H1 (cell line): ENCODE results near the gene LPO. TPM values are rescaled to one million over a fixed set of nuclear protein-coding genes. Genes with fewer than 3 reads are reported as not detected.
A peak's percentile ranks its signal among the peaks of the same experiment; 100 is the strongest.

ENCODE experiments used
- CTCF ChIA-PET: fragments of 300-600 bp; sonication (Branson Sonifier 250); formaldehyde crosslinking; loops from one replicate; lab custom pipeline; 2021; ENCODE audit not compliant: partially characterized antibody; lab: Charles Lee
- POLR2A ChIA-PET: fragments of 300-600 bp; sonication (Branson Sonifier 250); formaldehyde crosslinking; loops from one replicate; lab custom pipeline; 2021; ENCODE audit warnings: inconsistent platforms; ENCODE audit not compliant: partially characterized antibody; lab: Charles Lee
- DNase-seq, 2 experiments: peaks; one replicate each; pipeline versions ENCODE4 v3.0.0 to v3.0.0-alpha.2; 2010 to 2022; ENCODE audit warnings: low spot score in 2 of 2, low read depth in 1 of 2, mixed read lengths in 1 of 2
- FAIRE-seq: peaks from 2 replicates; lab custom pipeline; 2011; peaks lifted over from hg19 to GRCh38; lab: Jason Lieb, UNC
- H2AFZ ChIP-seq: 2 replicates; pipeline ENCODE4 v1.8.1; 2012; ENCODE audit warnings: low read length, inconsistent platforms
- H2AK5ac ChIP-seq: 2 replicates; pipeline ENCODE4 v1.6.1; 2013; ENCODE audit warnings: low read depth, low read length
- H2BK120ac ChIP-seq: replicated peaks from 2 replicates; pipeline ENCODE3; 2013; ENCODE audit warnings: low read depth, low read length, inconsistent platforms
- H2BK12ac ChIP-seq: 2 replicates; pipeline ENCODE4 v1.6.1; 2013; ENCODE audit warnings: low read depth, low read length
- H2BK15ac ChIP-seq: 2 replicates; pipeline ENCODE4 v1.6.1; 2013; ENCODE audit warnings: low read length
- H2BK20ac ChIP-seq: 2 replicates; pipeline ENCODE4 v1.6.1; 2013; ENCODE audit warnings: low read length
- H2BK5ac ChIP-seq: 2 replicates; pipeline ENCODE4 v1.6.1; 2013; ENCODE audit warnings: low read depth, low read length
- H3K14ac ChIP-seq: 2 replicates; pipeline ENCODE4 v1.6.1; 2013; ENCODE audit warnings: inconsistent platforms; ENCODE audit not compliant: insufficient read length
- H3K18ac ChIP-seq: 2 replicates; pipeline ENCODE4 v1.6.1; 2013; ENCODE audit warnings: low read length; ENCODE audit errors: extremely low read depth
- H3K23ac ChIP-seq: 2 replicates; pipeline ENCODE4 v1.6.1; 2013; ENCODE audit warnings: inconsistent platforms; ENCODE audit not compliant: insufficient read length
- H3K23me2 ChIP-seq: 2 replicates; pipeline ENCODE4 v1.6.1; 2013; ENCODE audit warnings: low read depth, low read length
- H3K27ac ChIP-seq: 2 replicates; pipeline ENCODE4 v1.6.1; 2011; ENCODE audit warnings: low read depth, low read length, inconsistent platforms
- H3K27me3 ChIP-seq, 4 experiments: replicated peaks in 1 of 4; 1 replicate in 1 of 4; 2 replicates in 3 of 4; pipeline versions ENCODE4 v1.6.1 to v1.8.1; 2011 to 2013; ENCODE audit warnings: low read length in 3 of 4, mild to moderate bottlenecking in 3 of 4, inconsistent platforms in 2 of 4, mixed read lengths in 2 of 4, moderate library complexity in 1 of 4; ENCODE audit not compliant: control insufficient read depth in 3 of 4, insufficient read depth in 3 of 4; ENCODE audit errors: extremely low read depth in 1 of 4
- H3K36me3 ChIP-seq, 4 experiments: 2 replicates each; pipeline versions ENCODE4 v1.6.1 to v1.8.1; 2011 to 2013; ENCODE audit warnings: mild to moderate bottlenecking in 4 of 4, low read length in 3 of 4, moderate library complexity in 2 of 4, control low read depth in 1 of 4, inconsistent platforms in 1 of 4; ENCODE audit not compliant: insufficient read depth in 4 of 4, control insufficient read depth in 2 of 4
- H3K4ac ChIP-seq: replicated peaks from 2 replicates; pipeline ENCODE3; 2013; ENCODE audit warnings: low read length, low read depth, mixed read lengths, inconsistent platforms; ENCODE audit not compliant: insufficient read length
- H3K4me1 ChIP-seq, 4 experiments: replicated peaks in 1 of 4; 1 replicate in 1 of 4; 2 replicates in 3 of 4; pipeline versions ENCODE4 v1.6.1 to v1.8.1; 2011 to 2013; ENCODE audit warnings: low read length in 3 of 4, inconsistent platforms in 2 of 4, mixed read lengths in 1 of 4; ENCODE audit not compliant: insufficient read depth in 4 of 4, control insufficient read depth in 3 of 4
- H3K4me2 ChIP-seq, 2 experiments: 2 replicates each; pipeline versions ENCODE4 v1.6.1 to v1.8.1; 2011 to 2013; ENCODE audit warnings: low read depth in 2 of 2, low read length in 2 of 2, control low read depth in 1 of 2, inconsistent platforms in 1 of 2, mild to moderate bottlenecking in 1 of 2; ENCODE audit not compliant: insufficient read depth in 1 of 2
- H3K4me3 ChIP-seq, 4 experiments: fragments of 200-600, 300-600 bp in 1 of 4; sonication (generic), shearing (Covaris generic), sonication (Bioruptor Twin) in 1 of 4; 2 replicates each; pipeline versions ENCODE4 v1.5.1 to v1.8.1; 2011 to 2016; ENCODE audit warnings: low read length in 4 of 4, low read depth in 3 of 4, control low read depth in 2 of 4, inconsistent platforms in 2 of 4, mild to moderate bottlenecking in 2 of 4, mixed read lengths in 1 of 4, moderate library complexity in 1 of 4; ENCODE audit not compliant: insufficient read depth in 2 of 4; ENCODE audit errors: extremely low read depth in 1 of 4
- H3K56ac ChIP-seq: replicated peaks from 2 replicates; pipeline ENCODE3; 2013; ENCODE audit warnings: low read depth, mild to moderate bottlenecking, mixed read lengths, low read length, inconsistent platforms; ENCODE audit not compliant: insufficient read length
- H3K79me1 ChIP-seq: 2 replicates; pipeline ENCODE4 v1.6.1; 2013; ENCODE audit warnings: low read depth, low read length, control low read depth
- H3K79me2 ChIP-seq, 2 experiments: 2 replicates each; pipeline versions ENCODE4 v1.6.1 to v1.8.1; 2012 to 2013; ENCODE audit warnings: low read length in 2 of 2, mild to moderate bottlenecking in 2 of 2, inconsistent platforms in 1 of 2; ENCODE audit not compliant: insufficient read depth in 2 of 2, control insufficient read depth in 1 of 2
- H3K9ac ChIP-seq, 4 experiments: replicated peaks in 1 of 4; 1 replicate in 1 of 4; 2 replicates in 3 of 4; pipeline versions ENCODE4 v1.6.1 to v1.8.1; 2011 to 2013; ENCODE audit warnings: low read depth in 3 of 4, low read length in 3 of 4, control low read depth in 2 of 4, mild to moderate bottlenecking in 2 of 4, moderate library complexity in 2 of 4, inconsistent platforms in 1 of 4; ENCODE audit errors: extremely low read depth in 1 of 4
- H3K9me3 ChIP-seq, 2 experiments: 2 replicates each; pipeline versions ENCODE4 v1.6.1 to v1.8.1; 2012 to 2013; ENCODE audit warnings: mild to moderate bottlenecking in 2 of 2, moderate library complexity in 2 of 2, control low read depth in 1 of 2, inconsistent platforms in 1 of 2, low read depth in 1 of 2, low read length in 1 of 2, mixed read lengths in 1 of 2; ENCODE audit not compliant: insufficient read depth in 2 of 2
- H4K20me1 ChIP-seq, 2 experiments: replicated peaks in 1 of 2; 2 replicates each; pipeline versions ENCODE3 to v1.8.1; 2011 to 2013; ENCODE audit warnings: inconsistent platforms in 2 of 2, low read length in 2 of 2, mild to moderate bottlenecking in 1 of 2; ENCODE audit not compliant: insufficient read depth in 2 of 2, control insufficient read depth in 1 of 2
- H4K5ac ChIP-seq: 2 replicates; pipeline ENCODE4 v1.6.1; 2013; ENCODE audit warnings: low read length, low read depth, mixed read lengths, inconsistent platforms; ENCODE audit not compliant: insufficient read length
- H4K8ac ChIP-seq: 2 replicates; pipeline ENCODE4 v1.8.0; 2013; ENCODE audit warnings: mild to moderate bottlenecking, moderate library complexity, low read length, inconsistent platforms; ENCODE audit not compliant: insufficient read depth; ENCODE audit errors: extremely low read depth
- H4K91ac ChIP-seq: replicated peaks from 2 replicates; pipeline ENCODE3; 2013; ENCODE audit warnings: low read length, mixed read lengths, inconsistent platforms; ENCODE audit not compliant: insufficient read length
- BACH1 ChIP-seq: IDR thresholded peaks from 2 replicates; pipeline ENCODE4 v1.6.1; 2012; ENCODE audit warnings: low read length, improper control_type of control experiment
- CTBP2 ChIP-seq: IDR thresholded peaks from 2 replicates; pipeline ENCODE4 v1.7.0; 2011; ENCODE audit warnings: borderline replicate concordance, mild to moderate bottlenecking, moderate library complexity, mixed read lengths, low read length; ENCODE audit not compliant: insufficient read depth, insufficient read length
- GABPA ChIP-seq: IDR thresholded peaks from 2 replicates; pipeline ENCODE4 v1.6.1; 2011; ENCODE audit warnings: mild to moderate bottlenecking, low read length, moderate library complexity, borderline replicate concordance; ENCODE audit not compliant: insufficient read depth
- MAFK ChIP-seq: IDR thresholded peaks from 2 replicates; pipeline ENCODE4 v1.6.1; 2012; ENCODE audit warnings: low read depth, mild to moderate bottlenecking, improper control_type of control experiment, low read length
- POU5F1 ChIP-seq: IDR thresholded peaks from 2 replicates; pipeline ENCODE4 v1.6.1; 2011; ENCODE audit warnings: low read depth, mild to moderate bottlenecking, low read length, moderate library complexity
- SAP30 ChIP-seq: fragments of 300-600 bp; sonication (generic); IDR thresholded peaks from 2 replicates; pipeline ENCODE4 v1.7.1; 2012; ENCODE audit warnings: low read length, moderate library complexity, mild to moderate bottlenecking, inconsistent platforms; ENCODE audit not compliant: insufficient read depth, insufficient replicate concordance
- SIX5 ChIP-seq: IDR thresholded peaks from 2 replicates; pipeline ENCODE4 v1.6.1; 2011; ENCODE audit warnings: mild to moderate bottlenecking, low read depth, low read length
- TBP ChIP-seq: IDR thresholded peaks from 2 replicates; pipeline ENCODE4 v1.6.1; 2011; ENCODE audit warnings: low read depth, low read length, improper control_type of control experiment
- WGBS, 2 experiments: shearing (Covaris generic) in 1 of 2; methylation state at CpG; one replicate each; pipeline versions ENCODE4 v1.1.6 to v1.1.7; 2013 to 2015; ENCODE audit warnings: low lambda C conversion rate in 2 of 2, mixed read lengths in 2 of 2, inconsistent platforms in 1 of 2, low coverage in 1 of 2, missing lambda C conversion rate in 1 of 2; ENCODE audit not compliant: insufficient replicate concordance in 2 of 2, insufficient coverage in 1 of 2, insufficient read length in 1 of 2; ENCODE audit errors: extremely low coverage in 1 of 2, missing lambda C conversion rate in 1 of 2; 5-methylcytosine and 5-hydroxymethylcytosine counted together
- polyA plus RNA-seq, 7 experiments: library from polyadenylated mRNA; depleted of rRNA in 3 of 7; stranded (reverse) in 5 of 7; unstranded in 2 of 7; fragments of >200 nt in 5 of 7; fragments of 200-250 nt in 2 of 7; gene quantifications; 1 replicate in 5 of 7; 2 replicates in 1 of 7; 4 replicates in 1 of 7; pipeline versions ENCODE4 v1.2.1 to v1.2.3, GENCODE V29; 2011 to 2013; ENCODE audit warnings: missing spikeins in 2 of 7, mixed read lengths in 2 of 7
- total RNA-seq: library from RNA; stranded (reverse); fragmentation: NEBNext Ultra II Directional; extraction: Animal tissue kit (Norgen Biotek cat#: 25700); gene quantifications from 2 replicates; pipeline ENCODE4 v1.2.1, GENCODE V29; 2021
- TF ChIP-seq, protein P1 (sequence below), 3 experiments: IDR thresholded peaks; 1 replicate in 2 of 3; 2 replicates in 1 of 3; pipeline versions ENCODE4 v1.5.1 to v1.6.1; 2011; ENCODE audit warnings: low read length in 3 of 3, mild to moderate bottlenecking in 3 of 3, inconsistent platforms in 2 of 3, low read depth in 1 of 3, moderate library complexity in 1 of 3; ENCODE audit not compliant: insufficient read depth in 1 of 3; ENCODE audit errors: control extremely low read depth in 1 of 3

The LPO gene
- total and polyA plus RNA-seq, 2 of the 8 experiments (the other 6 are each of a cell fraction or from before 2014, with no cell fraction given), result 0.38 to 0.52 TPM

DNA sequence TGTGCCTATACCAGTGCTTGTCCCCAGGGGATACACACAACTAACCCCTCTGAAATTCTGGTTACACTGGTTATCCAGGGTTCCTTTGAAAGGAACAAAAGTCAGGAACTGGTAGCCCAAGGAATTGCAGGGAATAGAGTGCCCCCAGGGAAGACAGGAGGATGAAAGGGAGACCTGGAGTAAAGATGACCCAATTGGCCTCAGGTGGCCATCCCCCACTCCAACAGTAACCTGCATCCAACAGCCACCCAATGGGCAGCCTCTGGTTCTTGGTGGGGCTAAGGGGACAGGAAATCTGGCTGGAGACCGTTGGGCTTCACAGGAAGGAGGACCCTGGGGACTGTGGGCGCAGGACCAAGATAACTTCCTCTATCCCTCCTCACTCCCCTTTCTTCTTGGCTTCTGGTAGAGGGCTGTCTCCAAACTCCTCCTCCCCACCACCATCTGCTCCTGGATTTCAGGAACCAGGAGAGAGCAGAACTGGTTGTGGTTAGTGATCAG, 43.2 kb downstream of the LPO start:
- CTCF ChIA-PET, result interaction anchor here (0.6 to 7.9 kb wide), 6 partner anchors 13 to 1340 kb away, joined by 3 to 75 read pairs (median 6); no protein-coding TSS in a partner anchor
- POLR2A ChIA-PET, result interaction anchor here (0.7 to 1.8 kb wide), 3 partner anchors 14 to 232 kb away, joined by 3 to 5 read pairs (median 4); no protein-coding TSS in a partner anchor
- Histone ChIP-seq H3K23ac (no peak overlapping the region), H3K4me1 (peaks cover 0 to 8% (median 6%) of the 10 kb centered on the region in 4 experiments; a peak in 5 of 7 replicates), H3K27me3 (peaks cover 0 to 8% (median 0%) of the 10 kb centered on the region in 4 experiments; a peak in 3 of 7 replicates), H3K14ac (no peak overlapping the region), H2BK20ac (no peak overlapping the region), H2BK120ac (no peak overlapping the region), H3K79me1 (no peaks in the 10 kb centered on the region), H3K56ac (no peak overlapping the region), H3K9me3 (no peaks in the 10 kb centered on the region), H3K4ac (peak overlapping the region; percentile 14), H4K91ac (no peak overlapping the region), H4K5ac (no peak overlapping the region), H3K79me2 (no peaks in the 10 kb centered on the region), H3K4me2 (no peak overlapping the region), H3K23me2 (no peaks in the 10 kb centered on the region), H3K18ac (no peak overlapping the region), H4K20me1 (no peaks in the 10 kb centered on the region), H3K27ac (no peak overlapping the region), H3K4me3 (no peak overlapping the region), H3K9ac (no peak overlapping the region), H4K8ac (no peak overlapping the region), H2BK15ac (no peak overlapping the region), H3K36me3 (no peaks in the 10 kb centered on the region), H2BK5ac (no peak overlapping the region), H2BK12ac (no peak overlapping the region), H2AFZ (no peak overlapping the region), H2AK5ac (no peak overlapping the region)
- TF ChIP-seq MAFK (no peak), BACH1 (no peak), TBP (no peak), GABPA (no peak), SIX5 (no peak), CTBP2 (no peak), POU5F1 (no peak), SAP30 (no peak)
- TF ChIP-seq, protein P1, sequence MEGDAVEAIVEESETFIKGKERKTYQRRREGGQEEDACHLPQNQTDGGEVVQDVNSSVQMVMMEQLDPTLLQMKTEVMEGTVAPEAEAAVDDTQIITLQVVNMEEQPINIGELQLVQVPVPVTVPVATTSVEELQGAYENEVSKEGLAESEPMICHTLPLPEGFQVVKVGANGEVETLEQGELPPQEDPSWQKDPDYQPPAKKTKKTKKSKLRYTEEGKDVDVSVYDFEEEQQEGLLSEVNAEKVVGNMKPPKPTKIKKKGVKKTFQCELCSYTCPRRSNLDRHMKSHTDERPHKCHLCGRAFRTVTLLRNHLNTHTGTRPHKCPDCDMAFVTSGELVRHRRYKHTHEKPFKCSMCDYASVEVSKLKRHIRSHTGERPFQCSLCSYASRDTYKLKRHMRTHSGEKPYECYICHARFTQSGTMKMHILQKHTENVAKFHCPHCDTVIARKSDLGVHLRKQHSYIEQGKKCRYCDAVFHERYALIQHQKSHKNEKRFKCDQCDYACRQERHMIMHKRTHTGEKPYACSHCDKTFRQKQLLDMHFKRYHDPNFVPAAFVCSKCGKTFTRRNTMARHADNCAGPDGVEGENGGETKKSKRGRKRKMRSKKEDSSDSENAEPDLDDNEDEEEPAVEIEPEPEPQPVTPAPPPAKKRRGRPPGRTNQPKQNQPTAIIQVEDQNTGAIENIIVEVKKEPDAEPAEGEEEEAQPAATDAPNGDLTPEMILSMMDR (IDR thresholded peaks at IDR 0.05; ENCODE audit: control extremely low read depth in 1 of 3, insufficient read depth in 1 of 3, low read depth in 1 of 3, low read length in 3 of 3), result no peak
- FAIRE-seq (no peak), DNase-seq (peak in 1 of 2 experiments; percentile 36)
- WGBS, 2 experiments, result 85% methylated on average over 2 of the region's 2 CpGs; no CpG with 5 or more reads in 1 of the 2 experiments
